VCaP (cell line): ENCODE data around the gene CRB2.
A peak's percentile ranks its signal among the peaks of the same experiment; 100 is the strongest.

Experiments
- H3K27ac ChIP-seq: fragments of 450-650 bp; 2 replicates; pipeline ENCODE4 v1.5.1; 2017
- CTCF ChIP-seq: fragments of 450-650 bp; conservative IDR thresholded peaks from 2 replicates; pipeline ENCODE4 v1.5.1; 2017; ENCODE audit warnings: mild to moderate bottlenecking, moderate library complexity

Gene CRB2

GRCh38 chr9:123344192-123344949 is 11.6 kb upstream of the CRB2 start:
- no peak for TF ChIP-seq CTCF
- H3K27ac ChIP-seq, result no peak overlapping the region; the same call in 1 of the 2 replicates

GRCh38 chr9:123345567-123345955 is 10.4 kb upstream of the CRB2 start:
- no peak for TF ChIP-seq CTCF
- peak overlapping the region; percentile 56 for H3K27ac ChIP-seq

GRCh38 chr9:123346026-123346425 is 10.0 kb upstream of the CRB2 start:
- H3K27ac ChIP-seq, result peak overlapping the region; percentile 56
- no peak for TF ChIP-seq CTCF

- no peak for TF ChIP-seq CTCF
- H3K27ac ChIP-seq, result no peak overlapping the region; the same call in 1 of the 2 replicates
Observed at GRCh38 chr9:123346826-123347225, 9.2 kb upstream of the CRB2 start.

GRCh38 chr9:123347289-123348060 is 8.5 kb upstream of the CRB2 start:
- H3K27ac ChIP-seq, result peak overlapping the region; percentile 70
- no peak for TF ChIP-seq CTCF

GRCh38 chr9:123348317-123348992 is 7.5 kb upstream of the CRB2 start:
- H3K27ac ChIP-seq, result peak overlapping the region; percentile 70
- TF ChIP-seq CTCF, result no peak

GRCh38 chr9:123349033-123349432 is 7.0 kb upstream of the CRB2 start:
- TF ChIP-seq CTCF, result no peak
- H3K27ac ChIP-seq, result peak overlapping the region; percentile 70; the same call in 1 of the 2 replicates
